H1 (cell line): ENCODE measurements around the gene PARD3. TPM values are rescaled to one million over a fixed set of nuclear protein-coding genes. Genes with fewer than 3 reads are reported as not detected.

Source experiments
- CTCF ChIA-PET: fragments of 300-600 bp; sonication (Branson Sonifier 250); formaldehyde crosslinking; loops from one replicate; lab custom pipeline; 2021; ENCODE audit not compliant: partially characterized antibody; lab: Charles Lee
- POLR2A ChIA-PET: fragments of 300-600 bp; sonication (Branson Sonifier 250); formaldehyde crosslinking; loops from one replicate; lab custom pipeline; 2021; ENCODE audit warnings: inconsistent platforms; ENCODE audit not compliant: partially characterized antibody; lab: Charles Lee
- DNase-seq, 2 experiments: peaks; one replicate each; pipeline versions ENCODE4 v3.0.0 to v3.0.0-alpha.2; 2010 to 2022; ENCODE audit warnings: low spot score in 2 of 2, low read depth in 1 of 2, mixed read lengths in 1 of 2
- FAIRE-seq: peaks from 2 replicates; lab custom pipeline; 2011; peaks lifted over from hg19 to GRCh38; lab: Jason Lieb, UNC
- H2AFZ ChIP-seq: 2 replicates; pipeline ENCODE4 v1.8.1; 2012; ENCODE audit warnings: low read length, inconsistent platforms
- H2AK5ac ChIP-seq: 2 replicates; pipeline ENCODE4 v1.6.1; 2013; ENCODE audit warnings: low read depth, low read length
- H2BK120ac ChIP-seq: replicated peaks from 2 replicates; pipeline ENCODE3; 2013; ENCODE audit warnings: low read depth, low read length, inconsistent platforms
- H2BK12ac ChIP-seq: 2 replicates; pipeline ENCODE4 v1.6.1; 2013; ENCODE audit warnings: low read depth, low read length
- H2BK15ac ChIP-seq: 2 replicates; pipeline ENCODE4 v1.6.1; 2013; ENCODE audit warnings: low read length
- H2BK20ac ChIP-seq: 2 replicates; pipeline ENCODE4 v1.6.1; 2013; ENCODE audit warnings: low read length
- H2BK5ac ChIP-seq: 2 replicates; pipeline ENCODE4 v1.6.1; 2013; ENCODE audit warnings: low read depth, low read length
- H3K14ac ChIP-seq: 2 replicates; pipeline ENCODE4 v1.6.1; 2013; ENCODE audit warnings: inconsistent platforms; ENCODE audit not compliant: insufficient read length
- H3K18ac ChIP-seq: 2 replicates; pipeline ENCODE4 v1.6.1; 2013; ENCODE audit warnings: low read length; ENCODE audit errors: extremely low read depth
- H3K23ac ChIP-seq: 2 replicates; pipeline ENCODE4 v1.6.1; 2013; ENCODE audit warnings: inconsistent platforms; ENCODE audit not compliant: insufficient read length
- H3K23me2 ChIP-seq: 2 replicates; pipeline ENCODE4 v1.6.1; 2013; ENCODE audit warnings: low read depth, low read length
- H3K27ac ChIP-seq: 2 replicates; pipeline ENCODE4 v1.6.1; 2011; ENCODE audit warnings: low read depth, low read length, inconsistent platforms
- H3K27me3 ChIP-seq, 4 experiments: replicated peaks in 1 of 4; 1 replicate in 1 of 4; 2 replicates in 3 of 4; pipeline versions ENCODE4 v1.6.1 to v1.8.1; 2011 to 2013; ENCODE audit warnings: low read length in 3 of 4, mild to moderate bottlenecking in 3 of 4, inconsistent platforms in 2 of 4, mixed read lengths in 2 of 4, moderate library complexity in 1 of 4; ENCODE audit not compliant: control insufficient read depth in 3 of 4, insufficient read depth in 3 of 4; ENCODE audit errors: extremely low read depth in 1 of 4
- H3K36me3 ChIP-seq, 4 experiments: 2 replicates each; pipeline versions ENCODE4 v1.6.1 to v1.8.1; 2011 to 2013; ENCODE audit warnings: mild to moderate bottlenecking in 4 of 4, low read length in 3 of 4, moderate library complexity in 2 of 4, control low read depth in 1 of 4, inconsistent platforms in 1 of 4; ENCODE audit not compliant: insufficient read depth in 4 of 4, control insufficient read depth in 2 of 4
- H3K4ac ChIP-seq: replicated peaks from 2 replicates; pipeline ENCODE3; 2013; ENCODE audit warnings: low read length, low read depth, mixed read lengths, inconsistent platforms; ENCODE audit not compliant: insufficient read length
- H3K4me1 ChIP-seq, 4 experiments: replicated peaks in 1 of 4; 1 replicate in 1 of 4; 2 replicates in 3 of 4; pipeline versions ENCODE4 v1.6.1 to v1.8.1; 2011 to 2013; ENCODE audit warnings: low read length in 3 of 4, inconsistent platforms in 2 of 4, mixed read lengths in 1 of 4; ENCODE audit not compliant: insufficient read depth in 4 of 4, control insufficient read depth in 3 of 4
- H3K4me2 ChIP-seq, 2 experiments: 2 replicates each; pipeline versions ENCODE4 v1.6.1 to v1.8.1; 2011 to 2013; ENCODE audit warnings: low read depth in 2 of 2, low read length in 2 of 2, control low read depth in 1 of 2, inconsistent platforms in 1 of 2, mild to moderate bottlenecking in 1 of 2; ENCODE audit not compliant: insufficient read depth in 1 of 2
- H3K4me3 ChIP-seq, 4 experiments: fragments of 200-600, 300-600 bp in 1 of 4; sonication (generic), shearing (Covaris generic), sonication (Bioruptor Twin) in 1 of 4; 2 replicates each; pipeline versions ENCODE4 v1.5.1 to v1.8.1; 2011 to 2016; ENCODE audit warnings: low read length in 4 of 4, low read depth in 3 of 4, control low read depth in 2 of 4, inconsistent platforms in 2 of 4, mild to moderate bottlenecking in 2 of 4, mixed read lengths in 1 of 4, moderate library complexity in 1 of 4; ENCODE audit not compliant: insufficient read depth in 2 of 4; ENCODE audit errors: extremely low read depth in 1 of 4
- H3K56ac ChIP-seq: replicated peaks from 2 replicates; pipeline ENCODE3; 2013; ENCODE audit warnings: low read depth, mild to moderate bottlenecking, mixed read lengths, low read length, inconsistent platforms; ENCODE audit not compliant: insufficient read length
- H3K79me1 ChIP-seq: 2 replicates; pipeline ENCODE4 v1.6.1; 2013; ENCODE audit warnings: low read depth, low read length, control low read depth
- H3K79me2 ChIP-seq, 2 experiments: 2 replicates each; pipeline versions ENCODE4 v1.6.1 to v1.8.1; 2012 to 2013; ENCODE audit warnings: low read length in 2 of 2, mild to moderate bottlenecking in 2 of 2, inconsistent platforms in 1 of 2; ENCODE audit not compliant: insufficient read depth in 2 of 2, control insufficient read depth in 1 of 2
- H3K9ac ChIP-seq, 4 experiments: replicated peaks in 1 of 4; 1 replicate in 1 of 4; 2 replicates in 3 of 4; pipeline versions ENCODE4 v1.6.1 to v1.8.1; 2011 to 2013; ENCODE audit warnings: low read depth in 3 of 4, low read length in 3 of 4, control low read depth in 2 of 4, mild to moderate bottlenecking in 2 of 4, moderate library complexity in 2 of 4, inconsistent platforms in 1 of 4; ENCODE audit errors: extremely low read depth in 1 of 4
- H3K9me3 ChIP-seq, 2 experiments: 2 replicates each; pipeline versions ENCODE4 v1.6.1 to v1.8.1; 2012 to 2013; ENCODE audit warnings: mild to moderate bottlenecking in 2 of 2, moderate library complexity in 2 of 2, control low read depth in 1 of 2, inconsistent platforms in 1 of 2, low read depth in 1 of 2, low read length in 1 of 2, mixed read lengths in 1 of 2; ENCODE audit not compliant: insufficient read depth in 2 of 2
- H4K20me1 ChIP-seq, 2 experiments: replicated peaks in 1 of 2; 2 replicates each; pipeline versions ENCODE3 to v1.8.1; 2011 to 2013; ENCODE audit warnings: inconsistent platforms in 2 of 2, low read length in 2 of 2, mild to moderate bottlenecking in 1 of 2; ENCODE audit not compliant: insufficient read depth in 2 of 2, control insufficient read depth in 1 of 2
- H4K5ac ChIP-seq: 2 replicates; pipeline ENCODE4 v1.6.1; 2013; ENCODE audit warnings: low read length, low read depth, mixed read lengths, inconsistent platforms; ENCODE audit not compliant: insufficient read length
- H4K8ac ChIP-seq: 2 replicates; pipeline ENCODE4 v1.8.0; 2013; ENCODE audit warnings: mild to moderate bottlenecking, moderate library complexity, low read length, inconsistent platforms; ENCODE audit not compliant: insufficient read depth; ENCODE audit errors: extremely low read depth
- H4K91ac ChIP-seq: replicated peaks from 2 replicates; pipeline ENCODE3; 2013; ENCODE audit warnings: low read length, mixed read lengths, inconsistent platforms; ENCODE audit not compliant: insufficient read length
- ASH2L ChIP-seq: fragments of 200-600, 300-600 bp; sonication (generic); IDR thresholded peaks from one replicate; pipeline ENCODE4 v1.7.1; 2017; ENCODE audit warnings: low read length
- CEBPB ChIP-seq: IDR thresholded peaks from 2 replicates; pipeline ENCODE4 v1.6.1; 2012; ENCODE audit warnings: low read depth, low read length
- CHD1 ChIP-seq: IDR thresholded peaks from 2 replicates; pipeline ENCODE4 v1.6.1; 2012; ENCODE audit warnings: low read depth, low read length, improper control_type of control experiment
- CREB1 ChIP-seq: IDR thresholded peaks from 2 replicates; pipeline ENCODE4 v1.6.1; 2012; ENCODE audit warnings: inconsistent platforms
- CTCF ChIP-seq, 3 experiments: IDR thresholded peaks; 1 replicate in 2 of 3; 2 replicates in 1 of 3; pipeline versions ENCODE4 v1.5.1 to v1.6.1; 2011; ENCODE audit warnings: low read length in 3 of 3, mild to moderate bottlenecking in 3 of 3, inconsistent platforms in 2 of 3, low read depth in 1 of 3, moderate library complexity in 1 of 3; ENCODE audit not compliant: insufficient read depth in 1 of 3; ENCODE audit errors: control extremely low read depth in 1 of 3
- PHF8 ChIP-seq: fragments of 200-600 bp; sonication (generic); conservative IDR thresholded peaks from 2 replicates; pipeline ENCODE4 v1.7.1; 2012; ENCODE audit warnings: low read depth, mild to moderate bottlenecking, inconsistent platforms, low read length, moderate library complexity
- RBBP5 ChIP-seq: IDR thresholded peaks from 2 replicates; pipeline ENCODE4 v1.7.1; 2012; ENCODE audit warnings: low read depth, mild to moderate bottlenecking, inconsistent platforms, low read length, moderate library complexity, borderline replicate concordance
- TAF7 ChIP-seq: optimal IDR thresholded peaks from 2 replicates; pipeline ENCODE3; 2011; ENCODE audit warnings: low read depth, mild to moderate bottlenecking, inconsistent platforms, low read length, moderate library complexity, borderline replicate concordance
- WGBS, 2 experiments: shearing (Covaris generic) in 1 of 2; methylation state at CpG; one replicate each; pipeline versions ENCODE4 v1.1.6 to v1.1.7; 2013 to 2015; ENCODE audit warnings: low lambda C conversion rate in 2 of 2, mixed read lengths in 2 of 2, inconsistent platforms in 1 of 2, low coverage in 1 of 2, missing lambda C conversion rate in 1 of 2; ENCODE audit not compliant: insufficient replicate concordance in 2 of 2, insufficient coverage in 1 of 2, insufficient read length in 1 of 2; ENCODE audit errors: extremely low coverage in 1 of 2, missing lambda C conversion rate in 1 of 2; 5-methylcytosine and 5-hydroxymethylcytosine counted together
- polyA plus RNA-seq, 7 experiments: library from polyadenylated mRNA; depleted of rRNA in 3 of 7; stranded (reverse) in 5 of 7; unstranded in 2 of 7; fragments of >200 nt in 5 of 7; fragments of 200-250 nt in 2 of 7; gene quantifications; 1 replicate in 5 of 7; 2 replicates in 1 of 7; 4 replicates in 1 of 7; pipeline versions ENCODE4 v1.2.1 to v1.2.3, GENCODE V29; 2011 to 2013; ENCODE audit warnings: missing spikeins in 2 of 7, mixed read lengths in 2 of 7
- total RNA-seq: library from RNA; stranded (reverse); fragmentation: NEBNext Ultra II Directional; extraction: Animal tissue kit (Norgen Biotek cat#: 25700); gene quantifications from 2 replicates; pipeline ENCODE4 v1.2.1, GENCODE V29; 2021
- TF ChIP-seq, protein P1 (sequence below): IDR thresholded peaks from 2 replicates; pipeline ENCODE4 v1.6.1; 2012; ENCODE audit warnings: inconsistent platforms
- TF ChIP-seq, protein P2 (sequence below): IDR thresholded peaks from 2 replicates; pipeline ENCODE4 v1.6.1; 2012; ENCODE audit warnings: low read length, inconsistent platforms

PARD3 gene
- total and polyA plus RNA-seq, 2 of the 8 experiments (the other 6 are each of a cell fraction or from before 2014, with no cell fraction given): 19.7 to 49.1 TPM

- Histone ChIP-seq H3K14ac (no peak overlapping the region), H2BK5ac (no peak overlapping the region), H3K9ac (no peak overlapping the region), H3K4ac (no peak overlapping the region), H3K4me3 (no peak overlapping the region), H2BK20ac (no peak overlapping the region), H3K79me2 (no peaks in the 10 kb centered on the region), H4K91ac (no peak overlapping the region), H3K23ac (no peak overlapping the region), H3K9me3 (no peaks in the 10 kb centered on the region), H3K23me2 (no peaks in the 10 kb centered on the region), H3K18ac (no peak overlapping the region), H3K4me1 (peaks cover 0 to 2% (median 0%) of the 10 kb centered on the region in 4 experiments; a peak in 1 of 7 replicates), H2BK120ac (no peak overlapping the region), H2AFZ (no peak overlapping the region), H3K56ac (no peak overlapping the region), H3K79me1 (no peaks in the 10 kb centered on the region), H4K5ac (no peak overlapping the region), H3K27ac (no peak overlapping the region), H2BK12ac (no peak overlapping the region), H4K20me1 (no peaks in the 10 kb centered on the region), H2BK15ac (no peak overlapping the region), H2AK5ac (no peak overlapping the region), H3K27me3 (no peaks in the 10 kb centered on the region), H4K8ac (no peak overlapping the region), H3K4me2 (no peak overlapping the region), H3K36me3 (no peaks in the 10 kb centered on the region)
- FAIRE-seq (no peak), DNase-seq (no peak)
- 100% methylated on average over 1 of the region's 1 CpG; no CpG with 5 or more reads in 1 of the 2 experiments for WGBS, 2 experiments
- POLR2A ChIA-PET: no interaction called here
- CTCF ChIA-PET: interaction anchor here (1.2 kb wide), 1 partner anchor 194 kb away, joined by 3 read pairs; no protein-coding TSS in a partner anchor
- no peak for TF ChIP-seq PHF8
- TF ChIP-seq CTCF (IDR thresholded peaks at IDR 0.05; ENCODE audit: control extremely low read depth in 1 of 3, insufficient read depth in 1 of 3, low read depth in 1 of 3, low read length in 3 of 3): no peak
- TF ChIP-seq CHD1: no peak
- no peak for TF ChIP-seq CEBPB
- TF ChIP-seq RBBP5: no peak
- TF ChIP-seq, protein P1, sequence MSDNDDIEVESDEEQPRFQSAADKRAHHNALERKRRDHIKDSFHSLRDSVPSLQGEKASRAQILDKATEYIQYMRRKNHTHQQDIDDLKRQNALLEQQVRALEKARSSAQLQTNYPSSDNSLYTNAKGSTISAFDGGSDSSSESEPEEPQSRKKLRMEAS: no peak
- TF ChIP-seq, protein P2, sequence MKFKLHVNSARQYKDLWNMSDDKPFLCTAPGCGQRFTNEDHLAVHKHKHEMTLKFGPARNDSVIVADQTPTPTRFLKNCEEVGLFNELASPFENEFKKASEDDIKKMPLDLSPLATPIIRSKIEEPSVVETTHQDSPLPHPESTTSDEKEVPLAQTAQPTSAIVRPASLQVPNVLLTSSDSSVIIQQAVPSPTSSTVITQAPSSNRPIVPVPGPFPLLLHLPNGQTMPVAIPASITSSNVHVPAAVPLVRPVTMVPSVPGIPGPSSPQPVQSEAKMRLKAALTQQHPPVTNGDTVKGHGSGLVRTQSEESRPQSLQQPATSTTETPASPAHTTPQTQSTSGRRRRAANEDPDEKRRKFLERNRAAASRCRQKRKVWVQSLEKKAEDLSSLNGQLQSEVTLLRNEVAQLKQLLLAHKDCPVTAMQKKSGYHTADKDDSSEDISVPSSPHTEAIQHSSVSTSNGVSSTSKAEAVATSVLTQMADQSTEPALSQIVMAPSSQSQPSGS: no peak
- TF ChIP-seq TAF7: no peak
- no peak for TF ChIP-seq CREB1
- no peak for TF ChIP-seq ASH2L
Observed at GRCh38 chr10:34850036-34850435, 34.9 kb upstream of the PARD3 start.
